ENCODE results near the gene NPAS3.

The NPAS3 gene

DNA sequence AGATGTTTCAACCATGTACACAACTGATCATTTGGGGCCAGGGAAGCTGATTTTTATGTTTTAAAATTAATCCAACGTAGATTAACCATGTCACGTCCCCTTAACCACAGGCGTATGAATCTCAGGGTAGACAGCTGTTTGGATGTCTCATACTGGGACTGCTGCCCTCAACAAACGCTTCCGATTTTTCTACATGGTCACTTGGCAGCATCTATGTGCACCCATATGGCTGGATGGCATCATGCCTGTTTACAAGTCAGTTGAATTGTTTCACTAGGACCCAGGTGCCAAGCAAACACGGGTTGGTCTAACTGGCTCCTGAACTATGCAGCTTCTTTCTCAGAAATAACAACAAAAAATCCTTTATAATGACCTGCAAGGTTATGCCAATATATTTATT, 393.8 kb downstream of the NPAS3 start:
- H3K27me3 Mint-ChIP-seq (ENCODE audit: low read depth) = peaks cover 5% of the 10 kb centered on the region
- no peak overlapping the region for H3K4me3 Mint-ChIP-seq
- TF ChIP-seq, protein P1, sequence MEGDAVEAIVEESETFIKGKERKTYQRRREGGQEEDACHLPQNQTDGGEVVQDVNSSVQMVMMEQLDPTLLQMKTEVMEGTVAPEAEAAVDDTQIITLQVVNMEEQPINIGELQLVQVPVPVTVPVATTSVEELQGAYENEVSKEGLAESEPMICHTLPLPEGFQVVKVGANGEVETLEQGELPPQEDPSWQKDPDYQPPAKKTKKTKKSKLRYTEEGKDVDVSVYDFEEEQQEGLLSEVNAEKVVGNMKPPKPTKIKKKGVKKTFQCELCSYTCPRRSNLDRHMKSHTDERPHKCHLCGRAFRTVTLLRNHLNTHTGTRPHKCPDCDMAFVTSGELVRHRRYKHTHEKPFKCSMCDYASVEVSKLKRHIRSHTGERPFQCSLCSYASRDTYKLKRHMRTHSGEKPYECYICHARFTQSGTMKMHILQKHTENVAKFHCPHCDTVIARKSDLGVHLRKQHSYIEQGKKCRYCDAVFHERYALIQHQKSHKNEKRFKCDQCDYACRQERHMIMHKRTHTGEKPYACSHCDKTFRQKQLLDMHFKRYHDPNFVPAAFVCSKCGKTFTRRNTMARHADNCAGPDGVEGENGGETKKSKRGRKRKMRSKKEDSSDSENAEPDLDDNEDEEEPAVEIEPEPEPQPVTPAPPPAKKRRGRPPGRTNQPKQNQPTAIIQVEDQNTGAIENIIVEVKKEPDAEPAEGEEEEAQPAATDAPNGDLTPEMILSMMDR (IDR thresholded peaks at IDR 0.05; ENCODE audit: unreplicated experiment in 3 of 3) = no peak
- H3K9me3 Mint-ChIP-seq = peaks cover 9% of the 10 kb centered on the region
- H3K27ac Mint-ChIP-seq = no peak overlapping the region
- H3K4me1 Mint-ChIP-seq = no peaks in the 10 kb centered on the region
- H3K36me3 Mint-ChIP-seq (ENCODE audit: low read depth) = peaks cover 7% of the 10 kb centered on the region

DNA sequence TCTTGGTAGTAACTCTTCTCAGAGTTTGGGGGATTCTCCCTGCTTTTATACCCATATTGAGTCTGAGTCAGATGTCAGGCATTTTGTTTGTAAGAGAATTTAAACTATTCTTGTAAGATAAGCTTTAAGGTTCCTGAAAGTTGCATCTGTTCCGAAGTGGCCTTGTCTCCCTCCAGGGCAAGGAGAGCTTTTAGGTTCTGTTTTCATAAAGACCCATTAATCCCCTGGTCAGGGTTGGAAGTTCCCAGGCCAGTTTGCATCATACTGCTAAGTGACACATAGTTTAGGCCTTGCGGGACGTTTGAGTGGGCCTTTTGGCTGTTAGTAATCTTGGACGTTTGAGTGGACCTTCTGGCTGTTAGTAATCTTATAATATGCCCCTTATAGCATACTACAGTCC, 396.7 kb downstream of the NPAS3 start:
- TF ChIP-seq, protein P1 (IDR thresholded peaks at IDR 0.05; ENCODE audit: unreplicated experiment in 3 of 3) = no peak
- Mint-ChIP-seq H3K4me1 (no peaks in the 10 kb centered on the region), H3K4me3 (no peak overlapping the region), H3K27ac (no peak overlapping the region), H3K36me3 (ENCODE audit: low read depth) (peaks cover 15% of the 10 kb centered on the region), H3K27me3 (ENCODE audit: low read depth) (no peaks in the 10 kb centered on the region), H3K9me3 (peaks cover 11% of the 10 kb centered on the region)

DNA sequence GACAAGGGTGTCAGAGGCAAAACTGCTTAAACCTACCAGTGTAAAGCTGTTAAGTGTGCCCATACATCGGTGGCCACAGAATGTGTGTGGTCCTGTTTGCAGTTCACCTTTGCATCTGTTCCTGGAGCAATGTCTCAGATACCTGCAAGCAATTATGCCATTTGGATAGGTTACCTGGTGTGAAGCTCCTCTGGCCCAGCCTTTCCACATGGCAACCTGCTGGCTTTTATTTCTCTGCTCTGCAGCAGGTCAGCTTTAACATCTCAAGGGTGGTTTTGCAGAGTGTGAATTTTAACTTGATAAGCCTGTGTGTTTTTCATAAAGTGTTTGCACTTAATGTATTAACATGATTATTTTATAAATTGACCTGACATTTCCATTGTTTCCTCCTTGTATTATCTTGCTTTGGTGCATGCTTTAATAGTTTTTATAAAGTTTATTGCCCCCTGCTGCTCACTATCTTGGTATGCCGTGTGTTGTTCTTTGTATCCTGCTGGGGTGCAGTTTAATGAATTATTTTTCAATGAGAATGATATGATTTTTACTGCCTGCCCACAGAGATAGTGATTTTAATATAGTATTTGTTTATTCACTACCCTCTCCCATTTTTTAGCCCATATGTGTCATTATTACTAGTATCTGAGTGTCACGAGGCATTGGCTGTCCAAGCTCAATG, 403.8 kb downstream of the NPAS3 start:
- H3K9me3 Mint-ChIP-seq = peaks cover 2% of the 10 kb centered on the region
- no peak overlapping the region for H3K27ac Mint-ChIP-seq
- H3K36me3 Mint-ChIP-seq (ENCODE audit: low read depth) = peaks cover 7% of the 10 kb centered on the region
- TF ChIP-seq, protein P1 (IDR thresholded peaks at IDR 0.05; ENCODE audit: unreplicated experiment in 3 of 3) = no peak
- H3K4me1 Mint-ChIP-seq = no peaks in the 10 kb centered on the region
- H3K4me3 Mint-ChIP-seq = no peak overlapping the region
- no peaks in the 10 kb centered on the region for H3K27me3 Mint-ChIP-seq (ENCODE audit: low read depth)

DNA sequence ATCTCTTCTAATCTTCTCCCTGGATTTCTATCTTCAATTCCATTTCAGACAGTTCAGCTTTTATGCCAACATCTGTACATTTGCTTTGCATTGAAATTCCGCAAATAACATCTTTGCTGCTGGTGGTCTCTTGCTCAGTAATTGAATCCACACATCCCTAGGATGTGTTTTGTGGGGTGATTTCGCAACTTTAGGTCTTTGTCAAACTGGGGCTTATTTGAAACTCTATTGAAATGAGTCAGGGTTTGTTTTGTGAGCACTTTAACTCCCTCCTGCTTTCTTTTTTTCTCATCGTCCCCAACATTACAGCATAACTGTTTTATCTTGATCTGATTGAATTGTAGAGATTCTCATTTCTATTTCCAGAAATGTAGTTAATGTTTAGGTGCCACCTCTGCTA, 404.3 kb downstream of the NPAS3 start:
- Mint-ChIP-seq H3K27ac (no peak overlapping the region), H3K4me3 (no peak overlapping the region), H3K27me3 (ENCODE audit: low read depth) (no peaks in the 10 kb centered on the region), H3K4me1 (no peaks in the 10 kb centered on the region), H3K9me3 (peaks cover 2% of the 10 kb centered on the region), H3K36me3 (ENCODE audit: low read depth) (peaks cover 6% of the 10 kb centered on the region)
- TF ChIP-seq, protein P1 (IDR thresholded peaks at IDR 0.05; ENCODE audit: unreplicated experiment in 3 of 3) = no peak

DNA sequence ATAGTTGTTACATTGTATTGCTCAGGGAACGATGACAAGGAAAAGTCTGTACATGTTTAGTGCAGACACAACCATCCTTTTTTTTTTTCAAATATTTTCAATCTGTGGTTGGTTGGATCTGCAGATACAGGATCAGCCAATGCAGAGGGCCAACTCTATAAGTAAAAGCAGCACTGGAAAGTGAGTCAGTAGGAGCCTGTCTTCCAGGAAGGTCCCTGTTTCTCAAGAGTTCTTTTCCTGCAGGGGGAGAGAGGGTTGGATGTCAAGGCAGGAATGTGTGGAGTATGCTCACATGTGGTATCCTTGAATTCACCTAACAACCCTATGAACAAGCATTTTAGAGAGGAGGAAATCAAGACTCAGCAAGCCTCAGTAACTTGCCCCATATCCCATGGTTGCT, 409.1 kb downstream of the NPAS3 start:
- Mint-ChIP-seq H3K4me1 (peaks cover 11% of the 10 kb centered on the region), H3K9me3 (no peaks in the 10 kb centered on the region), H3K27ac (no peak overlapping the region), H3K27me3 (ENCODE audit: low read depth) (peaks cover 9% of the 10 kb centered on the region), H3K4me3 (no peak overlapping the region), H3K36me3 (ENCODE audit: low read depth) (no peaks in the 10 kb centered on the region)
- TF ChIP-seq, protein P1 (IDR thresholded peaks at IDR 0.05; ENCODE audit: unreplicated experiment in 3 of 3) = no peak

DNA sequence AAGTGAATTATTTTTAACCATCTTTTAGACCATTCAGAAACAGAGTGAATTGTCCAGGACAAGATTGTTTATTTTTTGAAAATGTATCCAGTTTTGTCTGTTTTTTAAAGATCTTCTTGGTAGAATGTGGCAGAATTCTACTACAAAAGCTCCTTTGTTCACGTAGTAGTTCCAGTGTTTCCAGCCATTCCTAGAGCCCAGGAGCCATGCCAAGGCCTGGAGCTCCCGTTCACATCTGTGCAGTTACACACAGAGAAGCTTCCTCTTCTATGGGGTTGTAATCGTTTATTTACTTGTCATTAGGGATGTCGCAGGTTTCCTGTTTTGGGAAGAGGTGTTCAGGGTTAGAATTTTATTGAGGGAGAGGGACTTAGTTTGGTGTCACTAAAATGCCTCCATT, 409.8 kb downstream of the NPAS3 start:
- TF ChIP-seq, protein P1 (IDR thresholded peaks at IDR 0.05; ENCODE audit: unreplicated experiment in 3 of 3) = no peak
- no peaks in the 10 kb centered on the region for H3K36me3 Mint-ChIP-seq (ENCODE audit: low read depth)
- no peaks in the 10 kb centered on the region for H3K9me3 Mint-ChIP-seq
- peaks cover 15% of the 10 kb centered on the region for H3K4me1 Mint-ChIP-seq
- H3K4me3 Mint-ChIP-seq = no peak overlapping the region
- peaks cover 9% of the 10 kb centered on the region for H3K27me3 Mint-ChIP-seq (ENCODE audit: low read depth)
- H3K27ac Mint-ChIP-seq = no peak overlapping the region

Data from nephron (organoid).